GM18498 (cell line): ENCODE measurements around the gene ZNF423.

ENCODE experiments used
- ATAC-seq: cut with Tn5 transposase; IDR thresholded peaks from one replicate; pipeline ENCODE4 v1.9.1; 2021; ENCODE audit warnings: mild to moderate bottlenecking, moderate library complexity; ENCODE audit not compliant: unreplicated experiment

Gene ZNF423

DNA sequence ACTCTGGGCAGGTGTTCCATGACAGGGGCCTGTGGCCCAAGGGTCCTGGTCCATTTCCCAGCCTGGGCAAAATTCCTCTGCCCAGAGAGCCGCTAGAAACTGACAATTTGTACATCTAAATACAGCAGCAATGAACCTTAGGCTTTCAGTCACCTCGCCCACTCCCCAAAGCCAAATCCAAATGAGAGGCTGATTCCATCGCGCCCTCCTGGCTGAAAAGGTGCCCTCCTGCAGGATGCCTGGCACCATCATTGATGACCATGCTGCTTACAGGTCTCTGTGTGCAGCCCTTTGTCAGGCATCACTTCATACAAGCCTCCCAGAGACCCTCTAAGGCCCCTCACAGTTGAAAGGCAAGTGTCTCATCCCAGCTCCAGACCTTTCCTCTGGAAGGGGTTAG is 367.6 kb downstream of the ZNF423 start:
- ATAC-seq: no peak

DNA sequence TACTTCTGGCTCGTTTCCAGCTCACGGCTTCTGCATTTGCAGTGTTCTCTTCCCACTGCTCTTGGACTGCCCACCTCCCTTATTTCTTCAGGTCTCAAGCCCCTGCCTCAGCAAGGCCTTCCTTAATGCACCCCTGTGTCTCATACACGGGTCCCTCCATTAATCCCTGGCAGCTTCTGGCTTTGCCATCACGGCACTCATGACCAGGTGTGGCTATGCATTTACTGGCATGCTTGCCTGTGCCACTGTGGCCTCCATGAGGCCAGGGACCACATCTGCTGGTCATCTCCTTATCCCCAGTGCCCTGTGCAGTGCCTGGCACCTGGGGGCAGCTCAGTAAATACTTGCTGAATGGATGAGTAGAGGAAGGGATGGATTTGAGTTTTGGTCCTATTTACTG is 368.2 kb downstream of the ZNF423 start:
- ATAC-seq: no peak

DNA sequence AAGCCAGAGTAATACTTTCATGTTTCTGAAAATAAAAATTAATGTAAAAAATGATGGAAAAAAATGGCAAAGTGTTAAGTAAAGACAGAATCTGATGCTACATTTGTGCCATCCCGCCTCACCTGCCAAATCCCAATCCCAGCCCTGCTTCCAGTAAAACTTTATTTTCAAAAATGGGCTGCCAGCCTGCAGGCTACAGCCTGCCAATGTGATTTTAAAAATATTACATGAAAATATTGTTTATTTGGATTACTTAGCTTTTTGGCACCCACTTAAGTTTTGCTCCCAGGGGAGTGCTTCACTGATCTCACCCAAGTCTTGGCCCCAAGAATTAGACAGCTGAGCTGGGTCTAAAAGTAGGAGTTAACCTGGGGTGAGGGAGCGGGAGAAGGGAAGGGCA is 369.5 kb downstream of the ZNF423 start:
- ATAC-seq: no peak

DNA sequence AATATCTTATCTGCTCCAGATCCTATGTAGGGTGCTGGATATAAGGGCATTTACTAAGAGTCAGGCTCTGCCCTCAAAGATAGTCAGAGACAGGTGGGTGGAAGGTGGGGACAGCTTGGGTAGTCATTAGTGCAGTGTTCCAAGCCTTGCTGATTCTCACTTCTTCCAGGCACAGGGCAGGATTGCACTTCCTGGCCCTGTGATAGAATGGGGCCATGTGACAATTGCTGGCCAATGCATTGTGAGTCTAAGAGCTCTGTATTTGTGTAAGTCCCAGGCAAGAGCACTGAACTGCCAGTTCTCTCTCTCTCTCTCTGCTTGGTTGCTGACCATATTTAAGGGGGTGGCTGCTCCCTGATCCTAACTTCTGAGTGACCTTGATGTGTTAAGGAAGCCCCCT is 370.2 kb downstream of the ZNF423 start:
- ATAC-seq: no peak

DNA sequence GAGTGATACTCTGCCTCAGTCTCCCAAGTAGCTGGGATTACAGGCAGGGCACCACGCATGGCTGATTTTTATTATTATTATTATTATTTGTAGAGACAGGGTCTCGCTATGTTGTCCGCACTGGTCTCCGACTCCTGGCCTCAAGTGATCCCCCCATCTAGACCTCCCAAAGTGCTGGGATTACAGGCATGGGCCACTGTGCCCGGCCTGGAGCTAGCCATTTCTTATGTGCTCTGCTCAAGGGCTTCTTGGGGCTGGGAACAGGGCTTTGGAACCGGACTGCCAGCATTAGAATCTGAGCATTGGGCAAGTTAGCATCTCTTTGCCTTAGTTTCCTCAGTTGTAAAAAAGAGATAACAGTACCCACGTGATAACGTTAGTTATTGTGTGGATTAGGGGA is 371.0 kb downstream of the ZNF423 start:
- no peak for ATAC-seq

DNA sequence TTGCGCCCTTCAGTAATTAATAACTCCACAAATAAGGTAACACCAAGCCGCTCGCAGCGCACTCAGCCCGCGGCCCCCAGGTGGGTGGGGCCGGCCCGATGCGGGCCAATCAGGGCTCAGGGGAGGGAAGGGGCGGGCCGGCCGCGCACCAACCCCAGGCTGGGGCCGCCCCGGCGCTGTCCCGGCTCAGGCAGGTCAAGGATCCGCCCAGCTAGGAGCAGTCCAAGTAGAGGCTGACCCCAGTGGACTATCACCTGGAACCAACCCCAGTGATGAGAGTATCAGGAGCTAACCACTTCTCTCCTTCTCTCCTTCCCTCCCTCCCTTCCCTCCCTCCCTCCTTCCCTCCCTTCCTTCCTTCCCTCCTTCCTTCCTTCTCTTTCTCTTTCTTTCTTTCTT is 371.5 kb downstream of the ZNF423 start:
- peak; percentile 69 for ATAC-seq

DNA sequence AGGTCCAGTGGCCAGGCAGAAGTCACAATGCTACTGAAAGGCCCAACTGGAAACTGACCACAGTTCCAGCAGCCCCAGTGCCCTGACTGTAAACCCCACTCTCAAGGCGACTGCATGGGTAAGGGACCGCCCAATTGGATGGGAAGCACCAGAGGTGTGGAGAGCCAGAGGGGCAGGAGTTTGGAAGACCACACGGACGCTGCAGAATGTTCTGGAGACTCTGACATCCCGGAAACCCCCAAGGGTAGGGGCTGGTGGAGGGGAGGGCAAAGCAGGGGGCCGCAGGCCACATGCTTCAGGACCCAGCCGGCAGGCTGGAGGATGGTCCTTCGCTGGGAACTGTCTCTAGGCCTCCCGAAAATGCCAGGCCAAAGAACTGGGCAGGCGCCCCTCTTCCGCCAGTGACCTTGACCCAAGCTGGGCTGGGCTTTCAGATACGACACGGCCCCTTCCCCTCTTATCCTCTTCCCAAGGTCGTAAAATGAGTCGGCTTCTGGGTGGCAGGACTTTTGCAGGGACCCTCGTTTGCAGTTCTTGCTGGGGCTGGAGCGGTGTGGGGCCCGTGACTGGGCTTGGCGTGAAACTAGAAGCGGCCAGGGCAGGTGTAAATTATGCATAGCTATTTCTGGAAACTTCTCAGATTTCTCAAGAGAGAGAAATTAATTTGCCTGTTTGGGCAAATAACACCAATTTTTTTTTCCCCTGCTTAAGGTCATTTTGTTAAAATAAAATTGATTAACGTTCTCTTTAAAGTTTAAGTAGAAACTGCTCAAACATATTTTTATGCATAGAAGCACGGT is 372.1 kb downstream of the ZNF423 start:
- ATAC-seq: no peak

DNA sequence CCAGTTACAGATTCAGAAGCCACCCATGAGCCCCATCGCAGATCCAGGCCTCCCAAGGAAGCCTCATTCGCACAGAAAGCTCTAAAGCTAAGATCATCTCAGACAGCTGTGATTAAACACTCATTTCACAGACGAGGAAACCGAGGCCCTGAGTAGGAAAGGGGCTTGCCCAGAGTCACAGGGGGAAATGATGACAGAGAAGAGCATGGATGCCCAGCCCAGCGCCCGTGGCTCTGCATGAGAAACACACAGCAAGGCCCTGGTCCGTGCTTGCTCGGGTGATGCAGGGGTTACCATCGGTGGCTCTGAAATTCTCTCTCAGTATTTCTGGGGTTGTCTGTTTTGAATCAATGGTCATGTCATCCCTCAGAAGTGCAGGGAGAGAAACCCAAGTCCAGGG is 372.7 kb downstream of the ZNF423 start:
- ATAC-seq: no peak

DNA sequence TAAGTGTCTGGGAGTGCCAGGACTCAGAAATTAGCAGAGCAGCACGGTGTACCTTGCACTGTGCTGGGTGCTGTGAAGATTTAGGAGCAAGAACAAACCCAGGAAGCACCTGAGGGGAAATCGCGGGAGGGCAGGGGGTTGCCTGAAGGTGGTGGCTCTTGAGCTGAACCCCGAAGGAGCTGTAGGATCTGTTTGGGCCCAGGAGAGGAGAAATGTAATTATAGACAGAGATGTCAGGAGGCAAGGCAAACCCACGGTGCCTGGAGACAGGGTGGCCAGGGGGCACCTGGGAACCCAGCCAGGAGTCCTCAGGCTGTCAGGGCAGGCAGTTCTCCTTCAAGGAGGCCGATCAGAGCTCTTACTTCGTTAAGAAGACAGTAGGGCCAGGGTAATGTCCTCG is 373.2 kb downstream of the ZNF423 start:
- no peak for ATAC-seq

DNA sequence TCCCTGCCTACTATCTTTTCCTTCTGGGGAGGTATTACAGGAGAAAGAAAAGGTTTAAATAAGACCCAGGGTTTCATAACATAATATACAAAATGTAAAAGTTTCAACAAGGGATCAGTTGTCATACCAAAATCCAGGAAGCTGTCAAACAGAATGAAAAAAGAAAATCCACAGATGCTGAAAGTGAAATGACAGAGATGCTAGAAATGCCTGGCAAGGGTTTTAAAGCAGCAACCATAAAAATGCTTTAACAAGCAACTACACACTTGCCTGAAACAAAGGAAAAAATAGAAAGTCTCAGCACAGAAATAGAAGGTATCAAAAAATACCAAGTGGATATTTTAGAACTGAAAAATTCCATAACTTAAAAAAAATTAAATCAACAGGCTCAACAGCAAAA is 377.3 kb downstream of the ZNF423 start:
- no peak for ATAC-seq

DNA sequence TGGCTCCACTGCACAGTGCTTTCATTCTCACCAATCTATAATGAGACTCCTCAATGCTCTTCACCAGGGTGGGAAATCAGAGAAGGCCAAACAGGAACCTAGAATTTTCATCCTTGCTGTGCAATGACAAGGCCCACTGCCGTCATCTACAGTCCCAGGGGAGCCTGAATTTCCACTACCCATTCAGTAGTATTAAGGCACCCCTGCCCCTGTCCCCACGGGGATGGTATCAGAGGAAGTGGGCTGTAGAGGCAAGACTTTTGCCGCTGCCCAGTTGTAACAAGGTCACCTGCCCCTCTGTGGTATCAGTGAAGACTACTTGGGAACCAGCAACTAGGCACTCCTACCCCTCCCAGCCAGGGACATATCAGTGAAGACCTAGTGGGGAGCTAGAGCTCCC is 377.8 kb downstream of the ZNF423 start:
- no peak for ATAC-seq

DNA sequence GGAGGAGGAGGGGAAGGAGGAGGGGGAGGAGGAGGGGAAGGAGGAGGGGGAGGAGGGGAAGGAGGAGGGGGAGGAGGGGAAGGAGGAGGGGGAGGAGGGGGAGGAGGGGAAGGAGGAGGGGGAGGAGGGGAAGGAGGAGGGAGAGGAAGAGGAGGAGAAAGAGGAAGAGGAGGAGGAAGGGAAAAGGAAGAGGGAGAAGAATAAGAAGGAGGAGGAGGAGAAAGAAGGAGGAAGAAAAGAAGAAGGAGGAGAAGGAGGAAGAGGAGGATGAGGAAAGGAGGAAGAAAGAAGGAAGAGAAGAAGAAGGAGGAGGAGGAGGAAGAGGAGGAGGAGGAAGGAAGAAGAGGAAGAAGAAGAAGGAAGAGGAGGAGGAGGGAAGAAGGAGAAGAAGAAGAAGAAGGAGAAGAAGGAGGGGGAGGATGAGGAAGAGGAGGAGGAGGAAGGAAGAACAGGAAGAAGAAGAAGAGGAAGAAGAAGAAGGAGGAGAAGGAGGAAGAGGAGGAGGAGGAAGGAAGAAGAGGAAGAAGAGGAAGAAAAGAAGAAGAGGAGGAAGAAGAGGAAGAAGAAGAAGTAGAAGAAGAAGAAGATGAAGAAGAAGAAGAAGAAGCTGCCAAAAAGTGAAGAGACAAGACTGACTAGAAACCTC is 378.5 kb downstream of the ZNF423 start:
- no peak for ATAC-seq

DNA sequence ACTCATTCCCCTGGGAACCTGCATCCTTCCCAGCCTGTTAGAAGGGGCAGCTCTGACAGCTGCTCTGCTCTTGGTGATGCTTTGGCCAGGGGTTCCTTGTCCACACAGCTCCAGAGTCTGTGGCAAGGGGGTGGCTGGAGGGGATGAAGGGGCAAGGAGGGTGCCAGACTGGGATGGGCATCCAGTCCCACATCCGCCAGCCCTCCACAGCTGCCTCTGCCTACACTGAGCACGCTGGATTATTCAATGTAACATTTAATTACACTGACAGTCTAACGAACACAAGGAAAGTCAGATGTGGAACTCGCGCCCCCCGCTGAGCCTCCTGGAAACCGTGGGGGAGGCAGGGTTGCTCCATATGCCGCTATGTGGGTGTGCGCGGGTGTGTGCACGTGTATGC is 381.2 kb downstream of the ZNF423 start:
- no peak for ATAC-seq

DNA sequence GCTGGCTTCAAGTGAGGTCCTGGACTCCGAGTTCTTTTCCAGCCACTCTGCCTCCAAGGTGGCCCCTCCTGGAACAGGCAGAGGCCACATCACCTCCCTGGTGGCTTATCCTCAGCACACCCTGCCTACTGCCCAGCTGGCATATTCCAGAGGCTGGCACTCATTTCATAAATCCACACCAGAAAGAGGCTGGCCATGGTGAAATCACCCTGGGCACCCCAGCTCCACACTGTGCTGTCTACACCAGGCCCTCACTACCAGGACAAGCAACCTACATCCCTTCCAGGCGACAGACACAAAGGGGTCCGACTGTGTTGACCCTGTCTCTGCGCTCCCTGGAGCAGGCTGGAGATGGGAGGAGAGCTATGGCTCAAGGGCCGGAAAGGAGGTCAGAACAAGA is 382.1 kb downstream of the ZNF423 start:
- ATAC-seq: no peak

DNA sequence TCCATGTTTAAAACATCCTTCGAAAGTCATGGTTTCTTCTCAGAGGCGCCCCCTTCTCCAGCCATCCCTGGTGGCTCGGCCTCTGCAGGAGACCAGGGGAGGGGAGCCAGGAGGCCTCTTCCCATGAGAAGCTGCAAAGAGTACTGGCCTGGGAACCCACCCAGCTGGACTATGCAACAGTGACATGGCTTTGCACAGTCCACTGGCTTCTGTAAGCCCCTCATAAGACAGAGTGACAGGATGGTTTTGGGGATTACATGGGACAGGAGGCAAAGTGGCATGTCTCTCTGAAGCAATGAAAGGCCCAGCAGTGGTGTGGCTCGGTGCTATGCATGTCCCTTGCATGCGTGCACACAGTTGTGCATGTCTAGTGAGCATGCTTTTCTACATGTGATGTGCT is 382.8 kb downstream of the ZNF423 start:
- ATAC-seq: no peak

DNA sequence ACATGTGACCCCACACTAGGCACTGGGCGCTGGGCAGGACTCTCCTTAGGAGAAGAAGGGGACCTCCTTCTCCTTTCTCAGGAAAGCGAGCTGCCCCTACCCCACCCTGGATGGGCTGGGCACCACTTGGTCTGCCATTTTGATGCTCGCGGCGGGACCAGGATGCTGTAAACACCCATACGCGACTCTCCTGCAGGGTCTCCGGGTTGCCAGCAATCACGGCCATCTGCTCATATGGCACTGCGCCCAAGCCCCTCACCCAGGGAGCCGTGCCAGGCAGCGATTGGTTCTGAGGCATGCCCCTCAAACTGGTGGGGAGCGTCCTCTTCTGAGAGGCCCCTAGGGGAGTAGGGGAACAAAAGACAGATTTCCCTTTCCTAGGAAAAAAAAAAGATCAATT is 383.3 kb downstream of the ZNF423 start:
- no peak for ATAC-seq

DNA sequence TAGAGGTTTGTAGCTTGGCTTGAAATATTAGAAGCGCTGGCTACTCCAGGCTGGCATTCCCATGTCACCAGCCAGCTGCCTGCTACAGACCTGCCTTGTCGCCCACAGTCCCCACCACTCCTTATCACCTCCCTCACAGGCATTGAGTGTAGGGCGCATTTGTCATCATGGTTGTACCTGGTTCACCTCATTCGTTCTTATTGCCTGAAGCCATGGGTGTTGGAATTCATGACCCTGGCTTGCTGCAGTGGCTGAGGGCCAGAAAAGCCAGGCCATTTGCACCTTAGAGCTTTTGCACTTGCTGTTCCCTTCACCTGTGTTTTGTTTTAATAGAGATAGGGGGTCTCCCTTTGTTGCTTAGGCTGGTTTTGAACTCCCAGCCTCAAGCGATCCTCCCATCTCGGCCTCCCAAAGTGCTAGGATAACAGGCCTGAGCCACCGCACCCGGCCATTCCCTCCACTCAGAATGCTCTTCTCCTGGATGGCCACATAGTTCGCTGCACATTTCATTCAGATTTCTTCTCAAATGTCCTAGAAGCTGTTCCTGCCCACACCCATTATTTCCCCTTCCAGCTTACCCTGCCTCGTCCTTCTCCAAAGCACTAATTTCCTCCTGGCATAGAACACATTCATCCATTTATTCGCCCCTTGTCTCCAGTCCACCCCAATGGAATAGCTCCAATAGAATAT is 384.7 kb downstream of the ZNF423 start:
- ATAC-seq: no peak

DNA sequence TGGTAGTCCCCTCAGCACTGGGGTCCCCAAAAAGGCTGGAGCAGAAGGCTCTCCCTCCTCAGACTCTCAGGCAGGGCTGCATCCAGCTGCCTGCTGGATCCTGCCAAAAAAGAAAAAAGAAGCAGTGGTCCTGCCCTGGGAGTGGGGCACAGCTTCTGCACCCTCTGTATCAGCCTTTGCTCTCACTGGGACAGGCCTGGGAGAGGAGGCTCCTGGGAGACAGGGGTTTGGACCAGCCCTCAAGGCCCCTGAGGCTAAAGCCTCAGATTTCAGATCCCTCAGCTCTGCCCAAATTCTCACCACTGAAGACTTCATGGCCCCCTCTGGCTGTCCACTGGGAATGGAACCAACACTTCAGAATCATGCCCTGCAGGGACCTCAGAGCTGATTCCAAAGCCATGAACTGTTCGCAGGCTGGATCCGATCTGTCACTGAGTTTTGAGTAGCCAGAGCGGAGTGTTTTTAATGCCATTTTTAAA is 385.4 kb downstream of the ZNF423 start:
- no peak for ATAC-seq

DNA sequence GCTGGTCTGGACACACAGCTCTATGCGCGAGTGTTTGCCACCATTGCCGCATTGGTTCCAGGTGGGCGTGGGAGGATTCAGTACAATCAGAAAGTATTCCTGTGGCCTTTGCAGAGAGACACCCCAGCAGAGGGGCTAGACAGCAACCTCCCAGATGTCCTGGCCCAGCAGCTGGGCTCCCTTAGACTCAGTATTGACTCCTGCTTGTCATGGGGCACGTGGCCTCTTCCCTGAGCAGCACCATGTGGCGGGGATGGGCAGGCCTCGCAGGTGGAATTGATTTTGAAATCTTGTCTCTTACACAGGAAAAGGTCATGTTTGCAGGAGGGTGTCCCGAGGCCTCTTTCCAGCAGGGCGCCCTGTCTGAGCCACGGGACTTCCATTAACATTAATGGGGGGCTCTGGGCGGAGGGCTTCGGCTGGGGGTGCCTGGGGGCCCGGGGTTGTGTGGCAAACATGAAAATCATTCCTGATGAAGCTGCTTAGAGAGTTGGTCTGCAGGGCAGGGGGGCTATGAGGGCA is 385.9 kb downstream of the ZNF423 start:
- no peak for ATAC-seq

DNA sequence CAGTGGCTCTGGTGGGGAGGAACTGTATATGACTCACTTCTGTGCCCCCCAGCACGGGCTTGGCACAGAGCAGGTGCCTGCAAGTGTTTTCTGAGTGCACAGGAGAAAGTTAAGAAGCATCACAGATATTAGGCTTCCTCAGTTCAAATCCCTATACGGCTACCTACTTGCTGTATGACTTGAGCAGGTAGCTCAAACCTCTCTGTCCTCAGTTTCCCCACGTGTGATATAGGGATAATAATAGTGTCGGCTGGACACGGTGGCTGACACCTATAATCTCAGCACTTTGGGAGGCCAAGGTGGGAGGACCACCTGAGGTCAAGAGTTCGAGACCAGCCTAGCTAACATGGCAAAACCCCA is 386.6 kb downstream of the ZNF423 start:
- ATAC-seq: no peak

DNA sequence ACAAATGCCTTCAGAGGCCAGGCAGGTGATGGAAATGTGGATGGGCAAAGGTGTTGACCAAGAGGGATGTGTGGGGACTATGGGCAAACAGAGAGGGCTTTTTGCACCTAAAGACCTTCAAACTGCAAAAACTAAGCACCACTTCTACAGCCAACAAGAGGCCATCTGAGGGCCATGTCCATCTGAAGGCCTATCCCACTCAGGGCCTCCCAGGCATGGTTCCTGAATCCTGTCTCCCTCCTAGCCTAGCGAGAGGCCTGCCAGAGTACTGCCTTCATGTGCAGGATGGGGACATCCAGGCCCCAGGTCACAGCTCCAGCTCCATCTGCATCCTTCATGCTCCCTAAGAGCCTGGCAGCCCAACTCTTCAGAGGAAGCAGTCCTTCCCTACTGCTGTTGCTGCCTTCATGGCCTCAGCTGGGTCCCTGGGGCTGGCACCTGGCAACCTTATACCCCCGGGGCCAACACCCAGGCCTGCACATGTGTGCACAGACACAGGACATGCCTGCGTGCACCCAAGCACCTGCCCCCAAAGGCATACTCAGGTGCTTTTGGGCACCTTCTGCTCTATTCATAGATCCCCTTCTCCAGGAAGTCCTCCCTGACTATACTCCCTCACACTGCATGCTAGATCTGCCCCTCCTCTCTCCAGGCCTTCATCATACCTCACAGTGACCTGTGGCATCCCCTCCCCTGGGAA is 387.2 kb downstream of the ZNF423 start:
- ATAC-seq: no peak
